H1 (cell line): ENCODE data around the gene STRIP2.

ENCODE experiments used
- ATF2 ChIP-seq: IDR thresholded peaks from 2 replicates; pipeline ENCODE4 v1.6.1; 2012; ENCODE audit warnings: low read length, inconsistent platforms
- BCL11A ChIP-seq, 2 experiments: IDR thresholded peaks; one replicate each; pipeline ENCODE4 v1.6.1; 2011; ENCODE audit warnings: low read depth in 2 of 2, low read length in 2 of 2, mild to moderate bottlenecking in 2 of 2
- EZH2 ChIP-seq: fragments of 200-600 bp; sonication (generic); IDR thresholded peaks from 2 replicates; pipeline ENCODE4 v1.7.1; 2012; ENCODE audit warnings: low read depth, mild to moderate bottlenecking, moderate library complexity, low read length, inconsistent platforms; ENCODE audit not compliant: severe bottlenecking
- GABPA ChIP-seq: IDR thresholded peaks from 2 replicates; pipeline ENCODE4 v1.6.1; 2011; ENCODE audit warnings: mild to moderate bottlenecking, low read length, moderate library complexity, borderline replicate concordance; ENCODE audit not compliant: insufficient read depth
- JUND ChIP-seq: IDR thresholded peaks from 2 replicates; pipeline ENCODE4 v1.6.1; 2011; ENCODE audit warnings: mild to moderate bottlenecking, improper control_type of control experiment, low read length
- MAX ChIP-seq: IDR thresholded peaks from 2 replicates; pipeline ENCODE4 v1.6.1; 2012; ENCODE audit warnings: inconsistent platforms
- POLR2A ChIP-seq, 2 experiments: IDR thresholded peaks; 1 replicate in 1 of 2; 2 replicates in 1 of 2; pipeline ENCODE4 v1.6.1; 2011; ENCODE audit warnings: low read depth in 2 of 2, low read length in 2 of 2, mild to moderate bottlenecking in 2 of 2; ENCODE audit errors: control extremely low read depth in 1 of 2
- POLR2AphosphoS5 ChIP-seq: IDR thresholded peaks from 2 replicates; pipeline ENCODE4 v1.6.1; 2011; ENCODE audit warnings: low read depth, low read length
- SIX5 ChIP-seq: IDR thresholded peaks from 2 replicates; pipeline ENCODE4 v1.6.1; 2011; ENCODE audit warnings: mild to moderate bottlenecking, low read depth, low read length
- SRF ChIP-seq: IDR thresholded peaks from 2 replicates; pipeline ENCODE4 v1.6.1; 2011; ENCODE audit warnings: mild to moderate bottlenecking, low read depth, low read length, moderate library complexity
- USF2 ChIP-seq: IDR thresholded peaks from 2 replicates; pipeline ENCODE4 v1.6.1; 2011; ENCODE audit warnings: low read length, improper control_type of control experiment
- YY1 ChIP-seq: IDR thresholded peaks from 2 replicates; pipeline ENCODE4 v1.6.1; 2011; ENCODE audit warnings: low read depth, mild to moderate bottlenecking, low read length
- TF ChIP-seq, protein P1 (sequence below), 3 experiments: IDR thresholded peaks; 1 replicate in 2 of 3; 2 replicates in 1 of 3; pipeline versions ENCODE4 v1.5.1 to v1.6.1; 2011; ENCODE audit warnings: low read length in 3 of 3, mild to moderate bottlenecking in 3 of 3, inconsistent platforms in 2 of 3, low read depth in 1 of 3, moderate library complexity in 1 of 3; ENCODE audit not compliant: insufficient read depth in 1 of 3; ENCODE audit errors: control extremely low read depth in 1 of 3

DNA sequence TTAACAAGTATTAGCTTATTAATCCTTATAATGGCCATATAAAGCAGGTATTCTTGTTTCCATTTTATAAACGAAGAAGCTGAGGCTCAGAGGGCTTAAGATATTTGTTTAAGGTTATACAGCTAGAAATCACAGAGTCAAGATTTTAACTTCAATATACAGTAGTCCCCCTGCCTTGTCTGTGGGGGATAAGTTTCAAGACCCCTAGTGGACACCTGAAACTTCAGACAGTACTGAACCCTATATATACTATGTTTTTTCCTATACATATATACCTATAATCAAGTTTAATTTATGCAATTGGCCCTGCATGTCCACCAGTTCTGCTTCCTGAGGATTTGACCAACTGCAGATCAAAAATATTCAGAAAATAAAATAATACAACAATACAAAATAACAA is 44.4 kb upstream of the STRIP2 start:
- TF ChIP-seq GABPA (no peak), POLR2A (IDR thresholded peaks at IDR 0.05; ENCODE audit: control extremely low read depth in 1 of 2, low read depth in 2 of 2, low read length in 2 of 2) (no peak), JUND (no peak), POLR2AphosphoS5 (no peak), EZH2 (no peak), USF2 (no peak), ATF2 (no peak), SRF (no peak), MAX (no peak), SIX5 (no peak), BCL11A (IDR thresholded peaks at IDR 0.05; ENCODE audit: low read depth in 2 of 2, low read length in 2 of 2) (no peak), YY1 (no peak)
- TF ChIP-seq, protein P1, sequence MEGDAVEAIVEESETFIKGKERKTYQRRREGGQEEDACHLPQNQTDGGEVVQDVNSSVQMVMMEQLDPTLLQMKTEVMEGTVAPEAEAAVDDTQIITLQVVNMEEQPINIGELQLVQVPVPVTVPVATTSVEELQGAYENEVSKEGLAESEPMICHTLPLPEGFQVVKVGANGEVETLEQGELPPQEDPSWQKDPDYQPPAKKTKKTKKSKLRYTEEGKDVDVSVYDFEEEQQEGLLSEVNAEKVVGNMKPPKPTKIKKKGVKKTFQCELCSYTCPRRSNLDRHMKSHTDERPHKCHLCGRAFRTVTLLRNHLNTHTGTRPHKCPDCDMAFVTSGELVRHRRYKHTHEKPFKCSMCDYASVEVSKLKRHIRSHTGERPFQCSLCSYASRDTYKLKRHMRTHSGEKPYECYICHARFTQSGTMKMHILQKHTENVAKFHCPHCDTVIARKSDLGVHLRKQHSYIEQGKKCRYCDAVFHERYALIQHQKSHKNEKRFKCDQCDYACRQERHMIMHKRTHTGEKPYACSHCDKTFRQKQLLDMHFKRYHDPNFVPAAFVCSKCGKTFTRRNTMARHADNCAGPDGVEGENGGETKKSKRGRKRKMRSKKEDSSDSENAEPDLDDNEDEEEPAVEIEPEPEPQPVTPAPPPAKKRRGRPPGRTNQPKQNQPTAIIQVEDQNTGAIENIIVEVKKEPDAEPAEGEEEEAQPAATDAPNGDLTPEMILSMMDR (IDR thresholded peaks at IDR 0.05; ENCODE audit: control extremely low read depth in 1 of 3, insufficient read depth in 1 of 3, low read depth in 1 of 3, low read length in 3 of 3) = no peak
